ENCODE data around the gene COPRS.

Gene COPRS

GRCh38 chr17:31806921-31807320 is 52.1 kb downstream of the COPRS start:
- ATAC-seq: no peak

- ATAC-seq: no peak
Measured at GRCh38 chr17:31803494-31804213, 55.4 kb downstream of the COPRS start.

DNA sequence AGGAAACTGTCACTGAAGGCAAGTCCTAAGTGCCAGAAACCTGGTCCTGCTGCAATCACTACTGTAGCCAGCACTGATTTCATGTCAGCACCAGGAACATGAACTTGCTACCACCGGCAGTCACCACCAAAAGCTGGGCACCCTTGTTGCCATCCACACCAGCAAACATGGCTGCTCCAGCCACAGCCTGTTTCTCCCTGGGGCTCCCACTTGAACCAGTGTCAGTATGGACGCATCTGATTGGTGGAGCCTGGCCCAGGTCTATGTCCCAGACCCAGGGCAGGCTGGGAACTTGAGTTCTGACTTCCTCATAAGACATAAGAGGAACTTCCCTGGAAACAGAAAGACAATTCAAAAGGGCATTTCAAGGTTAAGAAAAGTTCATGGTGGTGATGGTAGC is 56.5 kb downstream of the COPRS start:
- ATAC-seq: no peak
